Neural crest cell (in vitro differentiated cells): ENCODE data around the gene EPAS1. TPM values are rescaled to one million over a fixed set of nuclear protein-coding genes. Genes with fewer than 3 reads are reported as not detected.

Experiments used
- DNase-seq: peaks from one replicate; pipeline ENCODE4 v3.0.0; 2021; ENCODE audit warnings: low read depth, mixed read lengths, low spot score
- H3K27ac Mint-ChIP-seq: one replicate; pipeline ENCODE4 v1.8.0; 2021; ENCODE audit warnings: mild to moderate bottlenecking, mixed read lengths; ENCODE audit not compliant: unreplicated experiment
- H3K27me3 Mint-ChIP-seq: 2 replicates; pipeline ENCODE4 v1.8.0; 2021; ENCODE audit warnings: low read depth, mild to moderate bottlenecking, mixed read lengths
- H3K36me3 Mint-ChIP-seq: 2 replicates; pipeline ENCODE4 v1.8.0; 2021; ENCODE audit warnings: low read depth, mild to moderate bottlenecking, mixed read lengths
- H3K4me1 Mint-ChIP-seq: 2 replicates; pipeline ENCODE4 v1.8.0; 2021; ENCODE audit warnings: mixed read lengths
- H3K4me3 Mint-ChIP-seq: one replicate; pipeline ENCODE4 v1.8.0; 2021; ENCODE audit warnings: mild to moderate bottlenecking, mixed read lengths
- H3K9me3 Mint-ChIP-seq: 2 replicates; pipeline ENCODE4 v1.8.0; 2021; ENCODE audit warnings: mixed read lengths
- total RNA-seq: library from RNA; stranded (reverse); gene quantifications from 2 replicates; pipeline ENCODE4 v1.2.1, GENCODE V29; 2021
- TF ChIP-seq, protein P1 (sequence below): fragments of 200-600 bp; sonication (generic); conservative IDR thresholded peaks from 2 replicates; pipeline ENCODE4 v1.5.0; 2021; ENCODE audit warnings: antibody characterized with exemption, mild to moderate bottlenecking

The EPAS1 gene
- total RNA-seq, 1 donor from 2014 or later = 0.14 TPM

DNA sequence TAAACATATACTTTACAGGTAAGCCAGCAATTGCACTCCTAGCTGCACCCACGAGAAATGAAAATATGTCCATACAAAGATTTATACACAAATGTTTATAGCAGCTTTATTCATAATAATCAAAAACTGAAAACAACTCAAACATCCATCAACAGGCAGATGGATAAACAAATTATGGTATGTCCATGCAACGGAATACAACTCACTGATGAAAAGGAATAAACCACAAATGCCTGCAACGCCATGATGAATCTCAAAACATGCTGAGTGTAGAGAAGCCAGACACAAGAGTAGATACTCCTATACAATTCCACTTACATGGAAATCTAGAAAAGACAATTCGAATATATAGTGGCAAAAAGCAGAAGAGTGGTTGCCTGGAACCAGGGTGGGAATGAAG is 76.0 kb downstream of the EPAS1 start:
- H3K27ac Mint-ChIP-seq = no peak overlapping the region
- no peaks in the 10 kb centered on the region for H3K4me1 Mint-ChIP-seq
- DNase-seq = no peak
- H3K9me3 Mint-ChIP-seq = peaks cover 3% of the 10 kb centered on the region
- H3K36me3 Mint-ChIP-seq = no peaks in the 10 kb centered on the region
- TF ChIP-seq, protein P1, sequence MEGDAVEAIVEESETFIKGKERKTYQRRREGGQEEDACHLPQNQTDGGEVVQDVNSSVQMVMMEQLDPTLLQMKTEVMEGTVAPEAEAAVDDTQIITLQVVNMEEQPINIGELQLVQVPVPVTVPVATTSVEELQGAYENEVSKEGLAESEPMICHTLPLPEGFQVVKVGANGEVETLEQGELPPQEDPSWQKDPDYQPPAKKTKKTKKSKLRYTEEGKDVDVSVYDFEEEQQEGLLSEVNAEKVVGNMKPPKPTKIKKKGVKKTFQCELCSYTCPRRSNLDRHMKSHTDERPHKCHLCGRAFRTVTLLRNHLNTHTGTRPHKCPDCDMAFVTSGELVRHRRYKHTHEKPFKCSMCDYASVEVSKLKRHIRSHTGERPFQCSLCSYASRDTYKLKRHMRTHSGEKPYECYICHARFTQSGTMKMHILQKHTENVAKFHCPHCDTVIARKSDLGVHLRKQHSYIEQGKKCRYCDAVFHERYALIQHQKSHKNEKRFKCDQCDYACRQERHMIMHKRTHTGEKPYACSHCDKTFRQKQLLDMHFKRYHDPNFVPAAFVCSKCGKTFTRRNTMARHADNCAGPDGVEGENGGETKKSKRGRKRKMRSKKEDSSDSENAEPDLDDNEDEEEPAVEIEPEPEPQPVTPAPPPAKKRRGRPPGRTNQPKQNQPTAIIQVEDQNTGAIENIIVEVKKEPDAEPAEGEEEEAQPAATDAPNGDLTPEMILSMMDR = no peak
- H3K27me3 Mint-ChIP-seq = peaks cover under 1% of the 10 kb centered on the region
- H3K4me3 Mint-ChIP-seq = no peak overlapping the region

- Mint-ChIP-seq H3K4me1 (no peaks in the 10 kb centered on the region), H3K27me3 (no peaks in the 10 kb centered on the region), H3K27ac (no peak overlapping the region), H3K36me3 (no peaks in the 10 kb centered on the region), H3K4me3 (no peak overlapping the region), H3K9me3 (peaks cover 3% of the 10 kb centered on the region)
- TF ChIP-seq, protein P1 = no peak
- no peak for DNase-seq
Measured at GRCh38 chr2:46375566-46376125, 78.4 kb downstream of the EPAS1 start.

GRCh38 chr2:46376586-46376985 is 79.4 kb downstream of the EPAS1 start:
- H3K4me3 Mint-ChIP-seq = no peak overlapping the region

DNA sequence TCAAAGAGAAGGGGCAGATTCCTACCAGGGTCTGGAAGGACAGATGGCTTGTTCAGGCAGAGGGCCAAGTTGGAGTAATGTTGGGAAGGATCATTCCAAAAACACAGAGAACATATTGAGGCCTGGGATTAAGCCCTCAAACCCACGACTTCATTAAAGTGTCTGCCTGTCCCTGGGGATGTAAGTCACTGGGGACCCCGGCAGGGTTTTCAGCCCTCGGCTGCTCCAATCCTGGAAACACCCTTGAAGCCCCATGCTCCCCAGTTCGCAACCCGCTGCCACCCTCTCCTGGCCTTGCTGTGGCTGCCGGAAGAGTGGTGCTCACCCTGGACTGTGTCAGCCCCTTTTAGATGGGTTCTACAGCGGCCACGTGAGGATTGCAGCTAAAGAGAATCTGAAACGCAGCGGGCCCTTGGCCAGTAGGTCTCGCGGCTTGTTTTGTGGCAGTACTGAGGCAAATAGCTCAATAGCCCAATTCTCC is 79.9 kb downstream of the EPAS1 start:
- TF ChIP-seq, protein P1 = no peak
- Mint-ChIP-seq H3K9me3 (peaks cover 3% of the 10 kb centered on the region), H3K4me3 (no peak overlapping the region), H3K27ac (no peak overlapping the region), H3K27me3 (no peaks in the 10 kb centered on the region), H3K4me1 (no peaks in the 10 kb centered on the region), H3K36me3 (no peaks in the 10 kb centered on the region)
- no peak for DNase-seq

More at GRCh38 chr2:46376586-46376985, 79.4 kb downstream of the EPAS1 start:
- Mint-ChIP-seq H3K36me3 (no peaks in the 10 kb centered on the region), H3K27ac (no peak overlapping the region), H3K27me3 (no peaks in the 10 kb centered on the region), H3K4me1 (no peaks in the 10 kb centered on the region), H3K9me3 (peaks cover 3% of the 10 kb centered on the region)
- no peak for DNase-seq
- TF ChIP-seq, protein P1 = no peak

- no peaks in the 10 kb centered on the region for H3K36me3 Mint-ChIP-seq
- no peak overlapping the region for H3K4me3 Mint-ChIP-seq
- peaks cover 3% of the 10 kb centered on the region for H3K9me3 Mint-ChIP-seq
- no peak overlapping the region for H3K27ac Mint-ChIP-seq
- TF ChIP-seq, protein P1 = no peak
- H3K4me1 Mint-ChIP-seq = no peaks in the 10 kb centered on the region
- no peak for DNase-seq
- no peaks in the 10 kb centered on the region for H3K27me3 Mint-ChIP-seq
Measured at GRCh38 chr2:46377666-46378560, 80.7 kb downstream of the EPAS1 start.
